H9 (cell line): ENCODE data around the gene USB1. TPM values are rescaled to one million over a fixed set of nuclear protein-coding genes. Genes with fewer than 3 reads are reported as not detected.

Experiments used
- DNase-seq: peaks from one replicate; pipeline ENCODE4 v3.0.0-alpha.2; 2017
- H2AFZ ChIP-seq: one replicate; pipeline ENCODE4 v1.6.1; 2013; ENCODE audit warnings: mild to moderate bottlenecking, low read length, control low read depth, moderate library complexity
- H2AK5ac ChIP-seq: 2 replicates; pipeline ENCODE4 v1.6.1; 2013; ENCODE audit warnings: low read length, control low read depth, mixed read lengths; ENCODE audit not compliant: insufficient read length
- H2BK120ac ChIP-seq: one replicate; pipeline ENCODE4 v1.6.1; 2013; ENCODE audit warnings: low read depth, mild to moderate bottlenecking, low read length, control low read depth, inconsistent platforms; ENCODE audit not compliant: poor library complexity, severe bottlenecking
- H2BK12ac ChIP-seq: 2 replicates; pipeline ENCODE4 v1.6.1; 2013; ENCODE audit warnings: low read length, control low read depth, mixed read lengths, low read depth; ENCODE audit not compliant: insufficient read length
- H2BK15ac ChIP-seq: 2 replicates; pipeline ENCODE4 v1.6.1; 2013; ENCODE audit warnings: low read depth, low read length, control low read depth
- H2BK20ac ChIP-seq: one replicate; pipeline ENCODE4 v1.6.1; 2013; ENCODE audit warnings: low read depth, mild to moderate bottlenecking, low read length, control low read depth, inconsistent platforms; ENCODE audit not compliant: poor library complexity, severe bottlenecking
- H2BK5ac ChIP-seq: 2 replicates; pipeline ENCODE4 v1.6.1; 2013; ENCODE audit warnings: low read length, control low read depth, mixed read lengths; ENCODE audit not compliant: insufficient read length
- H3K14ac ChIP-seq: 2 replicates; pipeline ENCODE4 v1.6.1; 2013; ENCODE audit warnings: low read length, control low read depth; ENCODE audit not compliant: insufficient read depth
- H3K18ac ChIP-seq: 2 replicates; pipeline ENCODE4 v1.6.1; 2013; ENCODE audit warnings: low read depth, mild to moderate bottlenecking, mixed read lengths, low read length, control low read depth; ENCODE audit not compliant: insufficient read length
- H3K23ac ChIP-seq: 2 replicates; pipeline ENCODE4 v1.6.1; 2013; ENCODE audit warnings: low read length, control low read depth, mixed read lengths, low read depth; ENCODE audit not compliant: insufficient read length
- H3K23me2 ChIP-seq: 2 replicates; pipeline ENCODE4 v1.6.1; 2013; ENCODE audit warnings: low read depth, mild to moderate bottlenecking, mixed read lengths, low read length, control low read depth; ENCODE audit not compliant: insufficient read length, poor library complexity, severe bottlenecking
- H3K27ac ChIP-seq: 2 replicates; pipeline ENCODE4 v1.5.1; 2013; ENCODE audit warnings: low read length, control low read depth, mixed read lengths, low read depth; ENCODE audit not compliant: insufficient read length
- H3K27me3 ChIP-seq: 2 replicates; pipeline ENCODE4 v1.6.1; 2013; ENCODE audit warnings: low read length, control low read depth, inconsistent platforms; ENCODE audit not compliant: insufficient read depth
- H3K4ac ChIP-seq: 2 replicates; pipeline ENCODE4 v1.6.1; 2013; ENCODE audit warnings: low read depth, mild to moderate bottlenecking, control low read depth, inconsistent platforms, low read length, moderate library complexity
- H3K4me1 ChIP-seq: 2 replicates; pipeline ENCODE4 v1.6.1; 2013; ENCODE audit warnings: low read length, control low read depth, inconsistent platforms; ENCODE audit not compliant: insufficient read depth
- H3K4me2 ChIP-seq: 2 replicates; pipeline ENCODE4 v1.6.1; 2013; ENCODE audit warnings: low read length, control low read depth, mixed read lengths; ENCODE audit not compliant: insufficient read length, insufficient read depth
- H3K56ac ChIP-seq: 2 replicates; pipeline ENCODE4 v1.6.1; 2013; ENCODE audit warnings: low read depth, mild to moderate bottlenecking, mixed read lengths, low read length, control low read depth; ENCODE audit not compliant: insufficient read length
- H3K79me1 ChIP-seq: 2 replicates; pipeline ENCODE4 v1.6.1; 2013; ENCODE audit warnings: low read depth, mild to moderate bottlenecking, moderate library complexity, low read length, control low read depth, inconsistent platforms; ENCODE audit not compliant: insufficient read depth, poor library complexity, severe bottlenecking
- H3K79me2 ChIP-seq: 2 replicates; pipeline ENCODE4 v1.6.1; 2013; ENCODE audit warnings: low read length, control low read depth, inconsistent platforms; ENCODE audit not compliant: insufficient read depth
- H3K9ac ChIP-seq: 2 replicates; pipeline ENCODE4 v1.6.1; 2013; ENCODE audit warnings: low read length, control low read depth, mixed read lengths; ENCODE audit not compliant: insufficient read length; ENCODE audit errors: extremely low read depth
- H3K9me3 ChIP-seq: one replicate; pipeline ENCODE4 v1.6.1; 2013; ENCODE audit warnings: low read depth, low read length, inconsistent platforms; ENCODE audit not compliant: control insufficient read depth
- H3T11ph ChIP-seq: one replicate; pipeline ENCODE4 v1.6.1; 2013; ENCODE audit warnings: mild to moderate bottlenecking, low read length, control low read depth, inconsistent platforms
- H4K20me1 ChIP-seq: one replicate; pipeline ENCODE4 v1.6.1; 2013; ENCODE audit not compliant: control insufficient read depth, insufficient read length, insufficient read depth
- H4K5ac ChIP-seq: 2 replicates; pipeline ENCODE4 v1.6.1; 2013; ENCODE audit warnings: low read depth, mild to moderate bottlenecking, mixed read lengths, low read length, control low read depth; ENCODE audit not compliant: insufficient read length
- H4K8ac ChIP-seq: replicated peaks from 2 replicates; pipeline ENCODE4 v1.6.1; 2013; ENCODE audit warnings: low read length, control low read depth, mixed read lengths, low read depth; ENCODE audit not compliant: insufficient read length
- H4K91ac ChIP-seq: 2 replicates; pipeline ENCODE4 v1.6.1; 2013; ENCODE audit warnings: low read depth, mild to moderate bottlenecking, moderate library complexity, mixed read lengths, low read length, control low read depth; ENCODE audit not compliant: insufficient read length
- H3K27ac Mint-ChIP-seq, 3 experiments: 2 replicates in 2 of 3; 3 replicates in 1 of 3; pipeline ENCODE4 v1.8.0; 2020 to 2021; ENCODE audit warnings: mixed read lengths in 3 of 3, mild to moderate bottlenecking in 1 of 3, moderate library complexity in 1 of 3
- H3K27me3 Mint-ChIP-seq: 2 replicates; pipeline ENCODE4 v1.8.0; 2021; ENCODE audit warnings: low read depth, mild to moderate bottlenecking, moderate library complexity, mixed read lengths
- H3K36me3 Mint-ChIP-seq, 3 experiments: 2 replicates in 2 of 3; 3 replicates in 1 of 3; pipeline ENCODE4 v1.8.0; 2020 to 2021; ENCODE audit warnings: low read depth in 3 of 3, mixed read lengths in 3 of 3; ENCODE audit not compliant: insufficient read depth in 1 of 3
- H3K4me1 Mint-ChIP-seq, 2 experiments: 2 replicates each; pipeline ENCODE4 v1.8.0; 2020; ENCODE audit warnings: mixed read lengths in 2 of 2
- H3K4me3 Mint-ChIP-seq, 2 experiments: 2 replicates in 1 of 2; 3 replicates in 1 of 2; pipeline ENCODE4 v1.8.0; 2020 to 2021; ENCODE audit warnings: mild to moderate bottlenecking in 2 of 2, mixed read lengths in 2 of 2, moderate library complexity in 1 of 2
- H3K9me3 Mint-ChIP-seq, 2 experiments: 2 replicates in 1 of 2; 3 replicates in 1 of 2; pipeline ENCODE4 v1.8.0; 2020; ENCODE audit warnings: mild to moderate bottlenecking in 2 of 2, mixed read lengths in 2 of 2, moderate library complexity in 1 of 2
- CTCF ChIP-seq: fragments of 200-600 bp; sonication (generic); conservative IDR thresholded peaks from 3 replicates; pipeline ENCODE4 v1.8.0; 2021; ENCODE audit warnings: antibody characterized with exemption, mild to moderate bottlenecking
- WGBS: extraction: QIAGEN DNeasy Blood & Tissue Kit; methylation state at CpG from one replicate; pipeline ENCODE4 v1.1.7; 2013; ENCODE audit warnings: missing lambda C conversion rate, low lambda C conversion rate, mixed read lengths; ENCODE audit not compliant: insufficient read length; ENCODE audit errors: extremely low coverage; 5-methylcytosine and 5-hydroxymethylcytosine counted together
- total RNA-seq: library from RNA; stranded (reverse); gene quantifications from 2 replicates; pipeline ENCODE4 v1.2.1, GENCODE V29; 2021

The USB1 gene
- total RNA-seq, 1 experiment from 2014 or later: 65.0 TPM

GRCh38 chr16:58027916-58028455 is 26.8 kb downstream of the USB1 start:
- Histone ChIP-seq H4K8ac (no peak overlapping the region), H3K23me2 (peaks cover 17% of the 10 kb centered on the region), H3K9ac (no peak overlapping the region), H3K79me2 (peaks cover 2% of the 10 kb centered on the region; the same call in 1 of the 2 replicates), H3K4me1 (peaks cover 15% of the 10 kb centered on the region; the same call in 1 of the 2 replicates), H3K27me3 (no peaks in the 10 kb centered on the region), H3K4me2 (peak overlapping the region; percentile 78), H3T11ph (no peak overlapping the region), H2BK5ac (no peak overlapping the region), H2AK5ac (no peak overlapping the region), H2BK20ac (no peak overlapping the region), H3K14ac (no peak overlapping the region; the same call in 1 of the 2 replicates), H2AFZ (no peak overlapping the region), H2BK15ac (no peak overlapping the region), H2BK12ac (no peak overlapping the region), H3K79me1 (peaks cover 2% of the 10 kb centered on the region), H3K18ac (no peak overlapping the region), H4K5ac (no peak overlapping the region), H3K23ac (no peak overlapping the region), H3K56ac (no peak overlapping the region), H3K4ac (no peak overlapping the region), H4K91ac (no peak overlapping the region), H3K9me3 (no peaks in the 10 kb centered on the region), H2BK120ac (no peak overlapping the region), H4K20me1 (no peaks in the 10 kb centered on the region), H3K27ac (no peak overlapping the region)
- Mint-ChIP-seq H3K27ac (peak overlapping the region; percentile 35 to 95 (median 92); a peak in 4 of 7 replicates), H3K4me1 (peaks cover 42 to 50% of the 10 kb centered on the region in 2 experiments), H3K4me3 (peak overlapping the region; percentile 73 to 87), H3K9me3 (no peaks in the 10 kb centered on the region), H3K36me3 (peaks cover 0 to 6% (median 5%) of the 10 kb centered on the region in 3 experiments; a peak in 3 of 7 replicates), H3K27me3 (peaks cover 12% of the 10 kb centered on the region)
- no peak for TF ChIP-seq CTCF
- WGBS: no CpG with 5 or more reads among the region's 8 CpGs
- no peak for DNase-seq
